Thyroid gland (tissue), 4 donors: ENCODE results near the gene NLRX1.

Source experiments
- CTCF ChIP-seq, 6 experiments: fragments of 200-600 bp in 3 of 6; fragments of 450-650 bp in 3 of 6; sonication (generic) in 3 of 6; IDR thresholded peaks; one replicate each; pipeline ENCODE4 v1.5.1; 2016 to 2019; ENCODE audit warnings: antibody characterized with exemption in 6 of 6, mild to moderate bottlenecking in 2 of 6, inconsistent platforms in 1 of 6, moderate library complexity in 1 of 6
- POLR2A ChIP-seq, 2 donors: fragments of 450-650 bp; IDR thresholded peaks; one replicate each; pipeline ENCODE4 v1.6.1; 2017; ENCODE audit warnings: antibody characterized with exemption in 2 of 2, mild to moderate bottlenecking in 2 of 2, moderate library complexity in 1 of 2

GRCh38 chr11:119149786-119150275 lies 18.7 kb upstream of the NLRX1 start:
- no peak for TF ChIP-seq CTCF (IDR thresholded peaks at IDR 0.05)
- no peak for TF ChIP-seq POLR2A (IDR thresholded peaks at IDR 0.05)
